ENCODE results near the gene TMEM242.
"Not testable (repeated sequence)": the region's sequence is repeated elsewhere in the genome, so short reads cannot be mapped to it uniquely, and the experiment has no call there.

TMEM242 gene

DNA sequence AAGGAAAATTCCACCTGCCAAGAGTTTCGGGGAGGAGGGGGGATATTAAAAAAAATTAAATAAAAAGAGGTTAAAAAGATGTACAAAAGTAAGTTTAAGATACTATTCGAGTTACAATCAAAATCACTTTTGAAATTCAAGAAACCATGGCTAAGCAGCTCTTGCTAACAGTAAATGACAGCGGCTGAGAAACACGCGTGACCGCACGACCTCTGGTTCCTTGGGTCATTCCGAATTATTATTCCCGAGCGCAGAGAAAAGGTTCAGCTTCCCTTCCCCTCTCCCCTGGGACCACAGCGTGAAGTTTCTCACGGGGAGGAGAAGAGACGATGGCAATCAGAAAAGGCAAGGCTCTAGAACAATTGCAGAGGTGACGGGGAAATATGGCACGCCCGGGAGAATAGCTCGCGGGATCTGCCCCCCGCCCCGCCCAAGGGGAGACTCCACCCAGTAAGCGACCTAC is 496 bp downstream of the TMEM242 start:
- no peak for DNase-seq

- no peak for DNase-seq
These were observed 6.2 kb downstream of the TMEM242 start for GRCh38 chr6:157316871-157317814.

DNA sequence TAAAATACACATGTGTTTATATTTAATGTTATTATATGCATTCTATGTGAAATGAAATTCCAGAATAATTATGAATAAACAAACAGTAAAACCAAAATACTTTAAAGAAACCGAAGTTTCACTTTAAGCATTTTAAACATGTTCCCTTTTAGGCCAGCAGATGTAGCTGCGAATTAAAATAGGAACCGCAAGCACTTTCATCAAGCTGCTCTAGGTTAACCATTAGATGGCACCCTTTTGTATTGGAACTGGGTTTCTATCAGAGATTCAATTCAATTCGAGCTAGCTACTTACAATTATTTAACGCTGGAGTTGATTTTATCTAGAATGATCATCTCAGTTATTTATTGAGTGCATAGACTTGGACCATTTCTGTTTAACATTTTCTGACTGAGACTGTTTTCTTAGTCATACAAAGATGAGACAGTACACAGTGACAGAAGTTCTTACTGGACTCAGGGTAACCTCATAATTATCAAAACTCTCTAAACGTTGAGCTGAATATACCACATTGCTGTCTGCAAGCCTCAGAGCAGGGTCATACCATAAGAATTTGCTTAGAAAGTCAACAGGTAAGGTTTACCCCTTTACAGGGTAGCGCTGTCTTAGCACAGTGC is 8.5 kb downstream of the TMEM242 start:
- DNase-seq: no peak

DNA sequence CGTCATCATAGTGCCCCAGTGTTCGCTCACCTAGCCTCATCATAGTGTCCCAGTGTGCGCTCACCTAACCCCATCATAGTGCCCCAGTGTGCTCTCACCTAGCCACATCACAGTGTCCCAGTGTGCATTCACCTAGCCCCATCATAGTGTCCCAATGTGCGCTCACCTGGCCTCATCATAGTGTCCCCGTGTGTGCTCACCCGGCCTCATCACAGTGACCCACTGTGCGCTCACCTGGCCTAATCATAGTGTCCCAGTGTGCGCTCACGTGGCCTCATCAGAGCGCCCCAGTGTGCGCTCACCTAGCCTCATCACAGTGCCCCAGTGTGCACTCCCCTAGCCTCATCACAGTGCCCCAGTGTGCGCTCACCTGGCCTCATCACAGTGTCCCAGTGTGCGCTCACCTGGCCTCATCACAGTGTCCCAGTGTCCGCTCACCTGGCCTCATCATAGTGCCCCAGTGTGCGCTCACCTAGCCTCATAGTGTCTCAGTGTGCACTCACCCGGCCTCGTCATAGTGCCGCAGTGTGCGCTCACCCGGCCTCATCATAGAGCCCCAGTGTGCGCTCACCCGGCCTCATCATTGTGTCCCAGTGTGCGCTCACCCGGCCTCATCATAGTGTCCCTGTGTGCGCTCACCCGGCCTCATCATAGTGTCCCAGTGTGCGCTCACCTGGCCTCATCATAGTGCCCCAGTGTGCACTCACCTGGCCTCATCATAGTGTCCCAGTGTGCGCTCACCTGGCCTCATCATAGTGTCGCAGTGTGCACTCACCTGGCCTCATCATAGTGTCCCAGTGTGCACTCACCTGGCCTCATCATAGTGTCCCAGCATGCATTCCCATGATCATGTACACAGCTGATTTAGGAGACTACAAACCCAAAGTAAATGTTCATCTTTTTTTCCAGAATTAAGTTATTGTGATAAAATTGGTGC is 9.5 kb downstream of the TMEM242 start:
- DNase-seq: no peak

- no peak for DNase-seq
These were observed 10.6 kb downstream of the TMEM242 start for GRCh38 chr6:157312757-157313156.

DNA sequence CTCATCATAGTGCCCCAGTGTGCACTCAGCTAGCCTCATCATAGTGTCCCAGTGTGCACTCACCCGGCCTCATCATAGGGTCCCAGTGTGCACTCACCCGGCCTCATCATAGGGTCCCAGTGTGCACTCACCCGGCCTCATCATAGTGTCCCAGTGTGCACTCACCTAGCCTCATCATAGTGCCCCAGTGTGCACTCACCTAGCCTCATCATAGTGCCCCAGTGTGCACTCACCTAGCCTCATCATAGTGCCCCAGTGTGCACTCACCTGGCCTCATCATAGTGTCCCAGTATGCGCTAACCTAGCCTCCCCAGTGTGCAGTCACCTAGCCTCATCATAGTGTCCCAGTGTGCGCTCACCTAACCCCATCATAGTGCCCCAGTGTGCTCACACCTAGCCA is 12.6 kb downstream of the TMEM242 start:
- DNase-seq: not testable (repeated sequence)

DNA sequence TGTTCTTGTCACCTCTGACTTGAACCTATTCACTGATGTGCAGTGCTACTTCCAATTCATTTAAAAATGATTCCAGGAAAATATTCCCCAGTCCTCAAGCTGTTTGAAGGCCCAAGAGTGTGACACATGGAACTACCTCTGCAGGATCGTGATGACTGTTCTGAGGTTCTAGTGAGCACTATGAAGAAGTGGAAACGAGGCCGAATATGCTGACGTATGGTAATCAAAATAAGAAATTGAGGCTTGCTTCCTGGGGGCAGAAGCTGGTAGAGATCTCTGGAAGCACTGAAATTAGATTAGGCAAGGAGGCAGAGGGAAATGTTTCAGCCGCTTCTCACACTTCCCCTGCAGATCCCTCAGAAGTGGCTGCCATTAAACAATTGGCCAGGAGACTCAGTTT is 15.7 kb downstream of the TMEM242 start:
- no peak for DNase-seq

GRCh38 chr6:157305670-157306653 is 17.4 kb downstream of the TMEM242 start:
- no peak for DNase-seq

DNA sequence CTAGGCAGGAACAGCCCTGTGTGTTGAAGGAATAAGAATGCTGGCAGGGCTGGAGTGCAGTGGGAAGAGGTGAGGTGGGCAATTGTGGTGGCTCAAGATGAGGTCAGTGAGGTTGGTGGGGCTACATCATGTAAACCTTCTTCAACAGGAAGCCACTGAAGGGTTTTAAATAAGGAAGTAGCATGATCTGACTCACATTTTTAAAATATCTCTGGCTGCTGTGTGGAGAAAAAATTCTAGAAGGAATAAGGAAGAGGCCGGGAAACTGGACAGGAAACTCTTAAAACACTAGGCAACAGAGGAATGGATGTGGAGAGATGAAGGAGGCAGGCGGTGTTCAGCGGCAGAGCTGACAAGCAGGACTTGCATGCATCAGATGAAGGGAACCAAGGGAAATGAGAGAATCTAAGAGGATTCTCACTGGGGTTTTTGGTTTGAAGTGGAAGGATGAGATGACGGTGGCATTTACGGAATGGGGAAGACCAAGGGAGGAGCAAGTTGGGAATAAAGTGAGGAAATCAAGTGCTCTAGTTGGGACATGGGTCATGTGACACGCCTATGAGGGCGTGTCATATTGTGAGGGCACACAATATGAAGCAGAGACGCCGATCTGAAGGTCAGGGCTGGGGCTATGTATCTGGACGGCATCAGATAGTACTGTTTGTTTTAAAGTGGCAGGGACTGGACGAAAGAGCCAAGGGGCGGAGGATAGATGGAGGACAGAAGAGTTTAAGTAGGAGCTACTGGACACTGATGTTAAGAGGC is 18.2 kb downstream of the TMEM242 start:
- DNase-seq: no peak

DNA sequence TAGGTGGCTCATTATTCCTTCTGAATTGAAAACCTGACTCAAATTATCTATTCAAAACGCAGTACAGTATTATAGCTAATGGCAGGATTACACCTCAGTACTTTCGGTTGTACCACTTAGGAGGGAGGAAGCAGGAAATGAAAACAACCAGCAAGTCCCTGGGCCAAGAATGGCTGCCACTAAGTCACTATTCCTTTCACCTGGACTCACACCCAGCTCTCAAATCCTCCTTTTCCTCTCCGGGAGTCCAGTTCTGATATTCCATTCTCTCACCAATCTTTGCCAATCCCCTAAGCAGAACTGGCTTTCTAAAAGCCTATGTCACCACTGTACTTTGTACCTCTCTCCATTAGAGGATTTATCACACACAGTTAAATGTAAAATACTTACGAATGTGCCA is 20.6 kb downstream of the TMEM242 start:
- DNase-seq: no peak

DNA sequence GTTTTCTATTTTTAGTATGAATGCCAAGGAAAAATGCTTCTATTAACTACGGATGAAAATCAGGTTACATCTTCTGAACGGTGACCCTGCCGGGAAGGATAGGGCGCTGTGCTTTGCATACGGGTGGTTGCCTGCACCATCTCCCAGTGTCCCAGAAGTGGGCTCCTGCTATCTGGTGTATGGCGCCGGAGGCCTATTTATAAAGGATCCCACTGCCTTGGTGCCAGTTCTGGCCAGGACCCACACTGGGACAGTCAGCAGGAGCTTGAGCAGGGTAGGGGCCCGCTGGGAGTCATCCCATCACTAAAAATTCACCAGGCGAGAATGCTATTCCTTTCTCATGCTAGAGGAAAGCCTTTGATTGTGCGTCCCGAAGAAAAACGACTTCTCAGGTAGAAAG is 22.9 kb downstream of the TMEM242 start:
- DNase-seq: no peak

GRCh38 chr6:157300006-157300405 is 23.3 kb downstream of the TMEM242 start:
- no peak for DNase-seq

- no peak for DNase-seq
These were observed 25.0 kb downstream of the TMEM242 start for GRCh38 chr6:157298216-157298724.

GRCh38 chr6:157294654-157295053 is 28.7 kb downstream of the TMEM242 start:
- DNase-seq: no peak

- no peak for DNase-seq
These were observed 29.5 kb downstream of the TMEM242 start for GRCh38 chr6:157293780-157294179.

- DNase-seq: no peak
These were observed 31.1 kb downstream of the TMEM242 start for GRCh38 chr6:157292202-157292601.

DNA sequence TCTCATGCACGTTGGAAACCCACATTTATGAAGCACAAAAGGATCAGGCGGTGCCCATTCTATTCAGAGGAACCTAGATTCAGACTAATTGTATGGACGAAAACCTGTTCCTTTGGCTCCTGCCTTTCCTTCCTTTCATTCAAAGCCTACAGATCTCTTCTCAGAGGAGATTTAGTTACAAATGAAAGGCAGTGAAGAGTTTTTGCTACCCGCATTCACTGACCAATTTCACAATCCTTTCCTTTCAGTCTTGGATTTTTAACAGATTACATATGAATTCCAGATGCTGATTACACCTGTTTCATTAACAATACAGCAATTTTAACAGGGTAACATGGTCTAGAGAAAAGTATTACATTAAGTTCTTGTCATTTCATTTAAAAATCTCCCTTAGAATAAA is 32.0 kb downstream of the TMEM242 start:
- no peak for DNase-seq

DNA sequence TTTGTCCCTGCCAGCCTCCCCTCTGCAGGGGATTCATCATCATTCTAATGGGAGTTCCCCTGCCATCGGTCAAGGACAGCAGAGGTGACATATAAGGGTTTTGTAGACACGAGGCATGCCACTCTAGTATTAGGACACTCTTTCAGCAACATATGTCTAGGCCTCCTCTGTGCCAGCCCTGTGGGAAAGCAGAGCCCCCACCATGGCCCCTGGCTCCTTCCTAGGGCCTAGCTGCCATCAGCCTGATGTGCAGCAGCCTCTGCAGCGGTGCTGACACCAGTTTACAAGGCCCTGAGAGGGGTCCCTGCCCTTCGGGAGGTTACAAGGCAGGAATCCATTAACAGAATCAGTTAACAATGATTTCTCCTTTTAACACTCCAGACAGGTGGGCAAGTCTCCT is 32.5 kb downstream of the TMEM242 start:
- no peak for DNase-seq

DNA sequence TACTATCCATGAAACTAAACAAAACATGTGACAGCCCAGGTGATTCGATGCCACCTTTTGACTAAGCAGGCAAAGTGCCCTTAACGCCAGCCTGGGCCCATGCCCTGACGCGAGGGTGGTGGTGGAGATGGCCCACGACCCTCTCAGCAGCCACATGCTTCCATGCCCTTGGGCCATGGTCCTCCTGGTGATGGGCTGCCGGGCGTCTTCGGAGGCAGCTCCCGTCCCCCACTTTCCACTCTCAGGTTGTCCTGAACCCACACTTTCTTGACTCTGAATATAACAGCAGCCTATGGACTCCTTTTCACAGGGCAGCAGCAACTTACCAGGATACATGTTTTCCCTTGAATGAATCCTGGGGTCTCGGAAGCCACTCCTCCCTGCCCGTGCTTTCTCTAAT is 33.6 kb downstream of the TMEM242 start:
- no peak for DNase-seq

- no peak for DNase-seq
These were observed 34.7 kb downstream of the TMEM242 start for GRCh38 chr6:157288575-157288974.

DNA sequence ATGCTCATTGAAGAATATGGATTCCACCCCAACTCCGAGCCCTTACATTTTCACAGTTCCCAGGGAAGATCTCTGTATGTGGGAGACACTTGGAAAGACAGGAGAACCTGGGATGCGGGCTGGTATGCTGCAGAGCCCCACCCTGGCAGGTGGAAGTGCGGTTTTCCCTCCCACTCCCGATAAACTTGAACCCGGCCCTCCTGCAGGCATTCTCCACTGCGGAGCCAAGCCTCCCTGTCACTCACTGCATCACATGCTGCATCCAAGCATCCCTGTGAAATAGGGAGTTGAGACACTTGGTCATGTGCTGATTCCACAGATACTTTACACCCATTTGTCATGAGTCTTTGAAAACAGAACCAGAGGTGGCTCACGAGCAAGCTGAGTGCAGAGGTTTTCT is 35.4 kb downstream of the TMEM242 start:
- no peak for DNase-seq

Measured in midbrain (tissue), 1 donor.